Measurements from ENCODE around the gene MRGPRD.
"Not testable (repeated sequence)": the region's sequence is repeated elsewhere in the genome, so short reads cannot be mapped to it uniquely, and the experiment has no call there.

The MRGPRD gene

DNA sequence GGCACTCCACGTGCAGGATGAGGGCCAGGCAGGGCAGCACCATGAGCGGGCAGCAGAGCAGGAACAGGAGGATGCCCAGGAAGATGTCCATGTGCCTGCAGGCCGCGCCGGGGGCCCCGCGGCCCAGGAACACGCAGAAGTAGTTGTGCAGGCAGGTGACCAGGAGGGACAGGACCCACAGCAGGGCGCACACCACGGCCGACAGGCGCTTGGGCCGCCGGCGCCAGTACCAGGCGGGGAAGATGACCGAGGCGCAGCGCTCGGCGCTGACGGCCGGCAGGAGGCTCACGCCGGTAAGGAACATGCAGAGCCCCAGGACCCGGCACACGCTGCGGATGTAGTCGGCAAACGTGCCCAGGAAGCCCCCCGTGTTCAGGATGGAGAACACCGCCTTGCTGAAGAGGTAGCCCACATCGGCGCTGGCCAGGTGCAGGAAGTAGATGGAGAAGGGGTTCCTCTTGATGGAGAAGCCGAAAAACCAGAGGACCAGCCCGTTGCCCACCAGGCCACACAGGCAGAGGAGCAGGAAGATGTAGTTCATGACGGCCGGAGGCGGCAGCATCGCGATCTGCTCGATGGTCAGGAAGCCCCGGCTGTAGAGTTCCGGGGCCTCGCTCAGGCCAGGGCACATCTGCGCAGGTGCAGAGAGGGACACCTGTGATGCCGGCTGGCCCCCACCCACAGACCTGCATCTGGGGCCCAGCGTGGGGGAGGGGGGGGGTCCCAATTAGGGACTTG, 25.0 kb upstream of the MRGPRD start:
- DNase-seq: no peak

DNA sequence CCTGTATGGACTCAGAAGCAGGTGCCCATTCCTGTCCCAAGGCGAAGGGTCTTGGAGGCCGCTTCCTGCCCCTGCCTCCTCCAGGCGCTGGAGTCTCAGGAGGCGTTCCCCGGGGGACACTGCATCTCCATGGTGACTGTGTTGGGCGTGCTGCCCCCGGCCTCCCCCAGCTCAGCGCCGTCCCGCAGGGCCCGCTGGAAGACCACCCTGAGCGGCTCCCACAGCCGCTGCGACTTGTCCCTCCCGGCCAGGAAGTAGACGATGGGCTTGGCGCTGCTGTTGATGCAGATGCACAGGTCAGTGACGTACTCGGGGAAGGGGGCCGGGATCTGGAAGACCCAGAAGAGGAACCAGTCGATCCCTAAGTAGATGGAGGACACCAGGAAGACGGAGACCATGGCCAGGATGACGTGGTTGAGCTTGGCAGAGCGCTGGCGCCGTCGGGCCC, 24.4 kb upstream of the MRGPRD start:
- DNase-seq: no peak

DNA sequence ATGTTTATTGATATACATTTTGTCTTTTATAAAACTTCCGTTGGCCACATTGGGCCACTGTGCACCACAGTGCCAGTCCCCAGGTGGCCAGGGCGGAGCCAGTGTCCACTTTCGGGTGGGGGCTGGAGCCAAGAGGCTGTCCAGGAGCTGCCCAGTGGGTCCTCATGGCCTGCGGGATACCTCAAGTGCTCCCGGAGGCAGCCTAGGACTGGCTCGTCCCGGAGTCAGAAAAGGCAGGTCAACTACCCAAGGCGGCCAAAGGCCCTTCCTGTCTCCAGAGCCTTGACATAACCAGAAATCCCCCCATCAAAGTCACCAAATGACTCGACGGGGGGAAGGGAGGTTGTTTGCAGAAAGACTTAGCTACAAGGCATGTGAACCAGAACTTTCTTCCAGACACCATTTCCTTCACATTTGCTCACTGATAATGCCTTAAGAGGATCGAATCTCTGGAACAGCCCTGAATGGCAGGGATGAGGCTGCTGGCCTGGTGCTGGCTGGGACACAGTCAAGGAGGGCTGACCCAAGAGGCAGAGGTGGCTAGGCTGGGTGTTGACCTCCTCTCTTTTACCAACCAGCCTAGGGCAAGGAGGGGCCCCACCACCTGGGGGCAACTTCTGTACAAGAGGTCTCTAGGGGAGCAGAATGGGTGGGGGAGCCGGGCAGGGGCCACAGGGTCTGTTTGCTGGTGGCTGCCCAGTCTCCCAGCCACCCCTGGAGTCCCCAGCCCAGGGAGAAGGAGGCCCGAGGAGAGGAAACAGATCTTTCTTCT, 23.8 kb upstream of the MRGPRD start:
- no peak for DNase-seq

DNA sequence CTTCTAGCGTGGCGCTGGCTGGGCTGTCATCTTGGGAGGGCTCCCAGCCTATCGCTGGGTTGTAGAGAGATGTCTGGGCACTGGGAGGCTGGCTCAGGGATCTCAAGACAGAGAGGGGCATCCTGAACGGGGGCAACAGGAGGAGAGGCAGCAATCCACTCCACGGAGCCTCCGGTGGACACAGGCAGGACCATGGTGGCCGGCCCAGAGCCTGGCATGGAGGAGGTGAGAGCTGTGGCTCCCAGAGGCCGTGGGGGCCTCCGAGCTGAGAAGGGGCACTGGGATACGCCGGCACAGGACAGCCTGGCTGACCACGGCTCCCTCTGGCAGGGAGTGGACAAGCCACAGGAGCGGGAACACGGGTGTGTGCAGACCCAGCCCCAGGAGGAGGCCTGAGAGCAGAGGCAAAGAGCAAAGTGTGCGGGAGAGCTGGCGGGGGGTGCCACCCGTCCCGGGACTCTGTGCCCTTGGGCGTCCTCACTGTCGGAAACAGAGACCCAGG, 23.1 kb upstream of the MRGPRD start:
- no peak for DNase-seq

DNA sequence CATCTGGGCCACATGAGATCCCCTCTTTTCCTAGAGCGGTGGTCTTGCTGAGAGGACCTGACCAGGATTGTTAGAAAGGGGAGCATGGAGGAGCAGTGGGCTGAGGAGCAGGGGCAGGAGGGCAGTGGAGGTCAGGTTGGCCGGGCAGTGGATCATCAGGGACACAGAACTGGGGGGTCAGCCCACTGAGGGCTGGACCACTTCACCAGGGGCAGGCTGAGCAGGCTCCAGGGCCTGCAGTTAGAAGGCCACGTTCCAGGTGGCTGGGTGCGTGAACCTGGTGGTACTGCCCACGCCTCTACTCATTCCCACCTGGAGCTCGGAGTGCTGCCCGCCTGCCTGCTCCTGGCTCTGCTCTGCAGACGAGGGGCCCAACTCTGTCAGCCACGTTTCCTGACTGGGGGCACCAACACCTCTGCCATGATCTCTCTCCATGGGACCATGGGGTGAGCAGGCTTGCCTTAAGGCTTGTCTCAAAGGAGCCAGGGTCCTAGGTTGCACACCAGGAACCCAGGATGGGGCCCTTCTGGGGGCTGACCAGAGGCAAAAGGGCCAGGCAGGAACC, 22.6 kb upstream of the MRGPRD start:
- no peak for DNase-seq

DNA sequence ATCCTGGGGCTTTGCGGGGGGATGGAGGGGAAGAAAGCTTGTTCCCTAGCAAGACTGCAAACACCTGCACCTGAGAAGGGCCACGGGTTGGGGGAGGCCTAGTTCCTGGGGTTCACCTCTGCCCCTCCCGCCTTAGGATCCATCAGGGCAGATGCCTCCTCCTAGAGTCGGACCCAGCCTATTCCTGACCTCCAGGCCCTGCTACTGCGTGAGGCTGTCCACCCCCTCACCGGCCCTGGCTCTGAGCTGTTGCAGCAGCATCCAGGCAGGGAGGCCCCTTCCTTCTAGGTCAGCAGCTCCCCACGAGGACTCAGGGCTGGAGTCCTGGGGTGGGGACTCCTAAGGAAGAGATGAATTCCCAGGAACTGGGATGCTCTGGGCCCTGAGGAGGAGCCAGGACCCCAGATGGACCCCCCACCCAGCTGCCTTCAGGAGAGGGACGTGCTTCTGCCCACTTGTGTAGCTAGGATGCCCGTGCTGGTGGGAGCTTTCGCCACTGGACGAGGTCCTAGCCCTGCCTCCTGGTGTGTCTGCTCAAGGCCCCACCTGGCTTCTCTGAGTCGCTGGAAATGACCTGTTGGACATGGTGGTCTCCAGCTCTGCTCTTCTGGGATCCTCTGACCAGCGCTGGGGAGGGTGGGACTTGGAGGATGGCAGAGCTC, 21.9 kb upstream of the MRGPRD start:
- DNase-seq: no peak

DNA sequence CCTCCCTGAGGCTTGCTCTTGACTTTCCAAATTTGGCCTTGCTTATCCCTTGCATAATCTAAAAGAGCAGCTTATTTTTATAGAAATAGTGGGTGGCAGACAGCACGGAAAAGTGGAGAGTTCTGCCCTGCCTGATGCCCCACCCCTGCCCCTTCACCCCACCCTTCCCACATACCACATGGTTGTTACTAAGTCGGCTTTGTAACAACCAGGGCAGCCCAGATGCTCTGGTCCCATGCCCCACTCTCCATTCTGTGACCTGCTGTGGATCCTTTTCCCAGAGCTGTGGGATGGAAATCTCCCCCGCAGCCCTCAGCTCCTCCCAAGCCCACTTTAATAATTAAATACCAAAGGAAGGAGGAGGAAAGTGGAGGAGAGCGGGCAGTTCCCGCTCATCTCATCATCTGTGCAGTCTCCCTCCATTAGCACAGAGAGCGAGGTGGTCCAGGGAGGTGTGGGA, 21.4 kb upstream of the MRGPRD start:
- no peak for DNase-seq

DNA sequence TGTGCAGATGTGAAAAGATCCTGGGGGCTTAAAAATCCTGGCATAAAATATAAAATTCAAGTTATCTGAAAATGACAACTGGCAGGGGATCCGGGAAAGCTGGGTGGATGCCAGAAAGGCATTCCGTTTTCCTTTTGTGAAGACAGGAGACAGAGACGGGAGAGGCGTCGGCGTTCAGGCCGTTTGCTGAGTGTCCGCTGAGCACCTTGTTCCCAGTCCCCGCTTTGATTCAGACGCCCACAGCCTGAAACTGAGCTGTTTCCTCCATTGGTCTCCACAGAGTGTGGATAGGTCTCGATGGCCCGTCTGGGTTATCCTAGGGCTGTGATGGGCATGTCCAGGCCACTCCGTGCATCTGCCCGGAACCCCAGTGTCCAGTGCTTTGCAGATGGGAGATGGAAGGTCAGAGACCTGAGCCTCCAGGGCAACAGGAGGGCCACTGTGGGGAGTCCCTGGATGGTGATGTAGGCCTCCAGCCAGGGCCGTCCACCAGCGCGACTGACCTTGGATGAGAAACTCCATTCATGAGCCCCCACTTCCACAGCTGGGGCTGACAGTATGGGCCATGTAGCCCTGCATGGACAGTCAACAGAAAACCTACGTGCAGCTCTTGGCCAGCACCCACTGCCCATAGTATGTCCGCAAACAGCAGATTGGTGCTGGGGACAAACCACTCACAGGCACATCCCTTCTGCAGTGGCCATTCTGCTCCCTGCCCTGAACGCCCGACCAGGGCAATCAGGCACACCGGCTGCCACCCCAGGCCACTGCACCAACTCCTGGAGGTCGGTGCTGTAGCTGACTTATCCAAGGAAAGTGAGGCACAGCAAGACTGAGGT, 20.7 kb upstream of the MRGPRD start:
- DNase-seq: no peak

DNA sequence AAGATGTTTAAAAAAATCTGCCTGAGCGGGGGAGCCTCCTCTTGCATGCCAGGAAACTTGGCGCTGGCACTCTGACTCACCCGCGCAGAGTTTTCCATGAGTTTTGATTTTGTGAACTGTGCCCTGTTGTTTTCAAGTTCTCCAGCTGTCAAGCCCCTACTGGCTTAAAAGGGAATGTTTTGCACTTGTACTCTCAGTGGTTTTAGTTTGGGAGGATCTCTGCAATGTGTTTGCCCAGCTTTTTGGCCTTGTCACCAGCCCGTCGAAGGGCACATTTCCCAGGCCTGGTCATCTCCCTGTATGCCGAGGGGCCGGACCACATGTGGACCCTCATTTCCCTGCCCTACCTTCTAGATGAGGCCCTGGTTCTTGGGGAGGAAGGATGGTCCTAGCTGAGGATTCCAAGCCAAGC, 20.1 kb upstream of the MRGPRD start:
- no peak for DNase-seq

DNA sequence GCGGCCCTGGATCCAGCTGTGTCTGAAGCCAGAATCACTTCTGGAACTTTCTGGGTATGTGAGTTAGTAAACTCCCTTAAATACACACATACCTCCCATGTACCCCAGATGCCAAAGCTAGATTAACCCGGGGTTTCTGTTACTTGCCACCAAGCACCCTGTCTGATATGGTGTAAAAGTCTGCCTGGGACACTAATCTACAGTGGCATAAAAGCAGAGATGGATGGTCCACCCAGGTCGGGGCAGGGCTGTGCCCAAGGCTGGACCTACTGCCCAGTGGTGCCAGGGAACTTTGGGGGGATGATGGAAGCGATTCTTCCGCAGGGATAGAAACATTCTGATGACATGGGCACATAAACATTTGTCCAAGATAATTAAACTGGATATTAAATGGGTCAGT, 19.6 kb upstream of the MRGPRD start:
- no peak for DNase-seq

DNA sequence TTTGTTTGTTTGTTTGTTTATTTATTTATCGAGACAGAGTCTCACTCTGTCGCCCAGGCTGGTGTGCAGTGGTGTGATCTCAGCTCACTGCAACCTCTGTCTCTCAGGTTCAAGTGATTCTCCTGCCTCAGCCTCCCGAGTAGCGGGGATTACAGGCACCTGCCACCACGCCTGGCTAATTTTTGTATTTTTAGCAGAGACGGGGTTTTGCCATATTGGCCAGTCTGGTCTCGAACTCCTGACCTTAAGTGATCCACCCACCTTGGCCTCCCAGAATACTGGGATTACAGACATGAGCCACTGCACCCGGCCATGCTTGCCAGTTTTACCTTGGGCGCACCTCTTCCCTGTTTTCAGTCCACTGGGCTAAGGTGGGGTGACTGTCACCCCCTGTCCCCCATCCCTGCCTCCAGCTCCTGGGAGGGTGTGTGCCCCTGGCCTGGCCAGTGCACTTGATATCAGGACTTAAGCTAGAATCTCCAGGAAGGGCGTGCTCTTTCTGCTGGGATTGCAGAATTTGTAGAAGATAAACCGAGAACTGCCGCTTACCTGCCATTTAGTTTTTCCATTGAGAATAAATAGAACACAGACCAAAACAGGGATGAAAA, 19.1 kb upstream of the MRGPRD start:
- not testable (repeated sequence) for DNase-seq

DNA sequence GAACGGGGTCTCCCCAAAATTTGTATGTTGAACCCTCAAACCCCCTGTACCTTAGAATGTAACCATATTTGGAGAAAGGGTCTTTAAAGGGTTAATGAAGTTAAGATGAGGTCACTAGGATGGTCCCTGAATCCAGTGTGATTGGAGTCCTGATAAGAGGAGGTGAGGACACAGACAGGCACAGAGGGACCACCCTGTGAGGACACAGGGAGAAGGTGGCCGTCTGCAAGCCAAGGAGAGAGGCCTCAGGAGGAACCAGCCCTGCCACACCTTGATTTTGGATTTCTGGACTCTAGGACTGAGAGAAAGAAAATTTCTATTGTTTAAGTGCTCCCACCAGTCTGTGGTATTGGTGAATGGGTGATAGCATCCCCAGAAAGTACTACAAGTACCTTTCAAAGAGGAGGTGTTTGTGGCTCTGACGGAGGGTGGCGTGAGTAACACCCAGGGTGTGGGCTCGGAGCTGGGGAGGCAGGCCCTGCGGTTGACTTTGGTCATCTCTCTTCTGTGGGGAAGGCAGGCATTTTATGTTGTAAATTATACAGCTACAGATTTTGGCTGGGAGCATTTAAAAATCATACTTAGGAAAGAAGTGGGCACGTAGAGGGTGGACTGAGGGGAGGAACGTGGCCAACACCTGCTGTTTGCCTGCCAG, 18.4 kb upstream of the MRGPRD start:
- DNase-seq: no peak

DNA sequence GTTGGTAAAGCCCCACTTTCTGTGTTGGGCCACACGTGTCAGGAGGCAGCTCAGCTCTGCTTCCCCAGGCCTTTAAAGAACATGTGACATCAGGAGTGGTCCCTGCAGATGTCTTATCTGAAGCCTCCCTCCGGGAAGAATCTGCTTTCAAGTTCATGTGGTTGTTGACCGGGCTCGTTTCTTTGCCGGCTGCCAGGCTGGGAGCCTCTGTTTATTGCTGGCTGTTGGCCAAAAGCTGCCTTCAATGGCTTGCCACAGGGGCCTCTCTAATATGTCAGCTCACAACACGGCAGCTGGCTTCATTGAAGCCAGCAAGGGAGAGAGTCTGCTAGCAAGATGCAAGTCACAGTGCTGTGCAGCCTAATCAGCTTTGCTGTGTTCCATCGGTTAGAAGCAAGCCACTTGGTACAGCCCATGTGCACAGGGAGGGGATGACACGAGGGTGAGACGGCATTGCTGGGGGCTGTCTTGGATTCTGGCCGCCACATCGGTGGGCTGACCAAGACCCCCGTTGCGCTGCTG, 17.7 kb upstream of the MRGPRD start:
- DNase-seq: no peak

DNA sequence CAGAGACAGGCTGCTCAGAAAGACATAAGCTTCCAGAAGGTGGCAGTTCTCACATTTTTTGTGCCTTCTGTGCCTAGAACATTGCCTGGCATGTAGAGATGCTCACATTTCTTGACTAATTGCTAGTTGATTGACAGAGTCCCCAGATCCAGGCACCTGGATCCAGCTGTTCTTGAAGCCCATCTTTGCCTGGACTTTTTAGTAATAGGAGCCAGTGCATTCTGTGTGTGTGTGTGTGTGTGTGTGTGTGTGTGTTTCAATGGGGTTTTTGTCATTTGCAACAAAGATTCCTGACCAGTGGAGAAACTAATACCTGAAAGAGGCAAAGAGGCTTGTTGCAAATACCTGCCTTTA, 17.2 kb upstream of the MRGPRD start:
- DNase-seq: no peak

DNA sequence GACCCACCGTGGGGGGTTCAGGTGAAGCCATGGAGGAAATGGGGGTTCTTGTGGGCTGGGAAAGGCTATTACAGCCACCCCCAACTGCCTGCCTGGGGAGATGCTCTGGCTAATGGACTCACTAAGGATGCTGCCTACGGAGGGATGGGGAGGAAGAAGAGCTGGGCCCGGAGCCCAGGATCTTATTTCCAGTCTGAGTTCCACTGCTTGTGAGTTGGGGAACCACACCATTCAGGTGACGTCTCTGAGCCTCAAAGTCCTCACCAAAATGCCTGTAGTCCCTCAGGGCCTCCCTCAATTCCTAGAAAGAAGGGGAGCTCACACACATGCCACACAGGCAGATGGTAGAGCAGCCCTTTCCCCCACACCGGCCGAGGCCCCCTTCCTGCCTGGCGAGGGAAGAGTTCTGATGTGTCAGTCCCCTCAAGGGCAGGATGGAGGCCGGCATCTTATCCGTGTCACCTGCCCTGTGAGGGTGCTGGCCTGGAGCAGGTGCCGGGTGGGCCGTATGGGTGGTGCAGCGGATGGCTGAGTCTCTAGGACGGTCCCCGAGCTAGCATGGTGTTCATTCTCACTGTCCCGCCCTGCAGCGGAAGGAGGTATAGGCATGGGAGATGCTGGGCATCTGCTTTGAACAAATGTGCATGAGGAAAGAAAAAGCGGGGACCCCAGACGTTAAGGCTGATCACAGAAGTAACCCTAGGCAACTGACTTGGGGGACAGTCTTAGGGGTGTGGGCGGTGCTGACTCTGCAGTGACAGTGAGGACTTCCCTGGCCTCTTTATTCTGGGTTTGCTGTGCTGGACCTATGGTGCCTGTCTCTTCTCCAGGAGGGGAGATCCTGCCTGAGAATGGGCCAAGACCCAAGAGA, 16.6 kb upstream of the MRGPRD start:
- no peak for DNase-seq

DNA sequence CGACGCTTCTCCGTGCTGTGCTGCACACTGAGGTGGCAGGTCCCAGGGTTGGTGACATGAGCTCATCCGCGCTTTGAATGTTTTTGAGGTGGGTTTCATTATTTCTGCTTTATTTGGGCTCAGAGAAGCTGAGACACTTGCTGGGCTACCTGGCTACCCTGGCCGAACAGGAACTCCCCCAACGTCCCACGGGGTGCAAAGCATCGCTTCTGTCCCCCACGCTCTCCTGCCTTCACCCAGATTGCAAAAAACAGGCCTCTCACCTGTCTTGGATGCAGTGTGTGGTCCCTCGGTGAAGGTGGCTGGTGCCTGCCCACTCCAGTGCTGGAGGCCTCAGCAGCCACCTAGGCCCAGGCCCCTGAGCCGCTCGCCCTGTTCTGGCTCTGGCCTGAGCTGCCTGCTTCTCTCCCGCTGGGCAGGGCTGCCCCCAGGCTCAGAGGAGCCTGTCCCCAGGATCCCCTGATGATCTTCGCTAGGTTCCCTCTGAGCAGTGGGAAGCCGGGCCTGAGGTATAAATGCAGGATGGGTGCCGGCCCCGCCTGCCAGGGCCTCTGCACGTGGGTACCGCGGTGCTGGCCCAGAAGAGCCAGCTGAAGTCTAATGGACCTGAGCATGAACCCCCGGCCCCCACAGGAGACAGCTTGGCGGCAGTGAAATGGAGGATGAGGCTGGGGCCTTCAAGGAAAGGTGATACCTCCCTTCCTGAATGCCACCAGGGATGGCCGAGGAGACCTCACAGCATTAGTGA, 15.8 kb upstream of the MRGPRD start:
- no peak for DNase-seq

DNA sequence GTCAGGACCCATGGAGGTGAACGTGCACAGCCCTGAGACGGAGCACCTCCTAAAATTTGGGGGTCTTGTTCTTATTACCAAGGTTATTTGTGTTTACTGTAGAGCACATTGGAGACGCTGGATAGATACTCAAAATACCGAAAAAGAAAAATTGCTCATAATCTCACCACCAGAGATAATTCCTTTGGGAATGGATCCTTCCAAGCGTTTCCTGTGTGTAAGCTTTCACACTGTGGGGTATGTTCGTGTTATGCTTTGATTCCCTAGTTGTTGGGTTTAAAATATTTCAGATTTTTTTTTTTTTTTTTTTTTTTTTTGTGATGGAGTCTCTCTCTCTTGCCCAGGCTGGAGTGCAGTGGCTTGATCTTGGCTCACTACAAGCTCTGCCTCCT, 14.1 kb upstream of the MRGPRD start:
- DNase-seq: no peak

DNA sequence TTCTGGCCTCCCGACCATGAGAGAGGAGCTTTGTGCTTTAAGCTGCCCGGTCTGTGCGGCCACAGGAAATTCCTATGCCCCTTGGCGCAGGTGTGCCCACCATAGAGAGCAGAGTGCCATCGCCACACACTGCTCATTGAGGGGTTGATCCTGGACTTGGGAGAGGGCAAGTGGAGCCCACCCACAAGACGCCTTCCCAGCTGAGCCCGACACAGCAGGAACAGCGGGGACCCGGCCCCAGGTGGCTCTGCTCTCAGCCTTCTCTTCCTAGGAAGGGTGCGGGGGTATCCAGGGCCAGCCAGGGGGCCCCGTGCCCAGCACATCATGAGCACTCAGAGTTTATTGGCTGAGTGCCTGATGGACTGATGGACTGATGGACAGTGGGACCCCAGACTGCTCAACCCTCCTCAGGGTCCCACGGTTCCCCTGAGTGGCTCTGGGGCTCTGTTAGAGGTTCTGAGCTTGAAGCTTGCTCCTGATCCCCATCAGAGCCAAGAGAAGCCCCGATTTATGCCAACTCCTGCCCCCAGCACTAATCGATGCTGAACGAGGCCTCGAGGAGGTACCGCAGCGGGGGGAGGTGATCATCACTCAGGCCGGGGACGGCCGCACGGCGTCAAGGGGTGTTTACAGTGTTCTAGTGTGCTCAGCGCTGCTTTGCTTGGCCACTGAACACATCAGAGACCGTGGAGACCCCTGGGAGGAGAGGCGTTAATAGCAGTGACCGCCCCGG, 13.5 kb upstream of the MRGPRD start:
- DNase-seq: no peak

DNA sequence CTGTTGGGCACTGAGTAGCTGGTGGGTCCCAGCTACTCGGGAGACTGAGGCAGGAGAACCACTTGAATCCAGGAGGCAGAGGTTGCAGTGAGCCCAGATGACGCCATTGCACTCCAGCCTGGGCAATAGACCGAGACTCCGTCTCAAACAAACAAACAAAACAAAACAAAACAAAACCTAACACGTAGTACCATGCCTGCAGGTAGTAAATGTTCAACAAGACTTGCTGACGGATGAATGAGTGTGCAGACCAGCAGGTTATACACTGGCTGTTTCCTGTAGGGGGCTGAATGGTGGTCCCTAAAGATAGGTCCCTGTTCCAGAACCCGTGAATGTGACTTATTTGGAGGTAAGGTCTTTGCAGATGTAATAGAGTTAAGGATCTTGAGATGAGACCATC, 12.8 kb upstream of the MRGPRD start:
- DNase-seq: no peak
